Measurements from ENCODE around the gene SDC4.

Gene SDC4

GRCh38 chr20:45387274-45387673 lies 39.0 kb upstream of the SDC4 start:
- in situ Hi-C loops (cut with HindIII; ENCODE audit: low sequenced_read_pairs) = no loop called here

GRCh38 chr20:45378191-45378590 lies 30.0 kb upstream of the SDC4 start, which contains the start of gene TP53TG5:
Gene TP53TG5, minus strand, starts transcription at chr20:45378325. Its CDS starts 89 bp downstream, at chr20:45378236.
- TF ChIP-seq, protein P1, sequence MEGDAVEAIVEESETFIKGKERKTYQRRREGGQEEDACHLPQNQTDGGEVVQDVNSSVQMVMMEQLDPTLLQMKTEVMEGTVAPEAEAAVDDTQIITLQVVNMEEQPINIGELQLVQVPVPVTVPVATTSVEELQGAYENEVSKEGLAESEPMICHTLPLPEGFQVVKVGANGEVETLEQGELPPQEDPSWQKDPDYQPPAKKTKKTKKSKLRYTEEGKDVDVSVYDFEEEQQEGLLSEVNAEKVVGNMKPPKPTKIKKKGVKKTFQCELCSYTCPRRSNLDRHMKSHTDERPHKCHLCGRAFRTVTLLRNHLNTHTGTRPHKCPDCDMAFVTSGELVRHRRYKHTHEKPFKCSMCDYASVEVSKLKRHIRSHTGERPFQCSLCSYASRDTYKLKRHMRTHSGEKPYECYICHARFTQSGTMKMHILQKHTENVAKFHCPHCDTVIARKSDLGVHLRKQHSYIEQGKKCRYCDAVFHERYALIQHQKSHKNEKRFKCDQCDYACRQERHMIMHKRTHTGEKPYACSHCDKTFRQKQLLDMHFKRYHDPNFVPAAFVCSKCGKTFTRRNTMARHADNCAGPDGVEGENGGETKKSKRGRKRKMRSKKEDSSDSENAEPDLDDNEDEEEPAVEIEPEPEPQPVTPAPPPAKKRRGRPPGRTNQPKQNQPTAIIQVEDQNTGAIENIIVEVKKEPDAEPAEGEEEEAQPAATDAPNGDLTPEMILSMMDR (IDR thresholded peaks at IDR 0.05; ENCODE audit: low read depth, low read length, missing control alignments) = no peak

More at GRCh38 chr20:45387274-45387673, 39.0 kb upstream of the SDC4 start:
- H3K4me3 ChIP-seq (ENCODE audit: low read depth, low read length) = no peak overlapping the region
- TF ChIP-seq, protein P1 (IDR thresholded peaks at IDR 0.05; ENCODE audit: low read depth, low read length, missing control alignments) = no peak
- no peak for DNase-seq (ENCODE audit: low read depth)

DNA sequence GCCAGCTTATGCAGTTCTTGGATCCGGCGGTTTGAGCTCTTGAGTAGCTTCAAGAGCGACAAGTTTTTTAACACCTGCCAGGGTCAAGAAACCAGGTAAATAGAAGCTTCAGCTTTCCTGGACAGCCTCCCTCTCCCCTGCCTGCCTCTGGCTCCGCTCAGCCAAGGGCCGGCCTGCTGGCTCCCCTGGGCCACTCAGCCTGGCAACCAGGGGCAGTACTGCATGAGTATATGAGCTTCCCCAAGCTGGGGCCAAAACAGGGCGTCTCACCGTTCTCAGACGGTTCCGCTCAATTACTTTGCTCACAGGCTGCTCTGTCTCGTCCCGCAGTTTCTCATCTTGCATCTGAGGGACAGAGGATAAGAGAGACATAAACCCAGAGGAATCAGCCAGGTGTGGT lies 29.0 kb upstream of the SDC4 start:
- TF ChIP-seq, protein P1 (IDR thresholded peaks at IDR 0.05; ENCODE audit: low read depth, low read length, missing control alignments) = no peak
- DNase-seq (ENCODE audit: low read depth) = no peak
- H3K4me3 ChIP-seq (ENCODE audit: low read depth, low read length) = no peak overlapping the region
- in situ Hi-C loops (cut with HindIII; ENCODE audit: low sequenced_read_pairs) = loop anchor here (5.0 kb wide), 1 partner anchor 70 kb away; the partner anchor contains the start of genes MATN4 and RBPJL

More at GRCh38 chr20:45378191-45378590, 30.0 kb upstream of the SDC4 start, which contains the start of gene TP53TG5:
- no peak for DNase-seq (ENCODE audit: low read depth)
- no peak within 1 kb of the TSS for H3K4me3 ChIP-seq (ENCODE audit: low read depth, low read length)
- in situ Hi-C loops (cut with HindIII; ENCODE audit: low sequenced_read_pairs) = loop anchor here (5.0 kb wide), 1 partner anchor 71 kb away; the partner anchor contains the start of genes MATN4 and RBPJL

DNA sequence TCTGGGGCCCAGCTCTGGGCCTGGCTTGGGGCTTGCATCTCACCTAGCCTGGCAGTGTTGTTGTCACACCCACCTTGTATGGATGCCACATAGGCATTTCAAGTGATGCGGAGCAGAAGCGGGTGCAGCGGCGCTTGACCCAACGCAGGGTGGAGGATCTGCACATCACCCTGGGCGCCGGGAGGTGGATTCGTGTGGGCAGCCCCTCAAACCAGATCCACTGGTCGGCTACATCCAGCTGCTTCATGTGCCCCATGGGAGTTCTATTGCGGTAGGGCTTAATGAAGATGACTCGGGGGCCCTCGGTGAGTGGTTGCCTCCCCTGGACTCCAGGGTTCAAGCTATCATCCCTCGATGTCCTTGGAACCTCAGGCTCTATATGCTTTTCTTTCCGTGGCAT lies 26.7 kb upstream of the SDC4 start:
- no peak overlapping the region for H3K4me3 ChIP-seq (ENCODE audit: low read depth, low read length)
- TF ChIP-seq, protein P1 (IDR thresholded peaks at IDR 0.05; ENCODE audit: low read depth, low read length, missing control alignments) = no peak
- DNase-seq (ENCODE audit: low read depth) = no peak
- in situ Hi-C loops (cut with HindIII; ENCODE audit: low sequenced_read_pairs) = loop anchor here (5.0 kb wide), 1 partner anchor 68 kb away; the partner anchor contains the start of genes MATN4 and RBPJL

GRCh38 chr20:45374101-45374467 lies 25.9 kb upstream of the SDC4 start:
- no peak for DNase-seq (ENCODE audit: low read depth)
- in situ Hi-C loops (cut with HindIII; ENCODE audit: low sequenced_read_pairs) = no loop called here
- H3K4me3 ChIP-seq (ENCODE audit: low read depth, low read length) = peak overlapping the region; percentile 40
- TF ChIP-seq, protein P1 (IDR thresholded peaks at IDR 0.05; ENCODE audit: low read depth, low read length, missing control alignments) = no peak

DNA sequence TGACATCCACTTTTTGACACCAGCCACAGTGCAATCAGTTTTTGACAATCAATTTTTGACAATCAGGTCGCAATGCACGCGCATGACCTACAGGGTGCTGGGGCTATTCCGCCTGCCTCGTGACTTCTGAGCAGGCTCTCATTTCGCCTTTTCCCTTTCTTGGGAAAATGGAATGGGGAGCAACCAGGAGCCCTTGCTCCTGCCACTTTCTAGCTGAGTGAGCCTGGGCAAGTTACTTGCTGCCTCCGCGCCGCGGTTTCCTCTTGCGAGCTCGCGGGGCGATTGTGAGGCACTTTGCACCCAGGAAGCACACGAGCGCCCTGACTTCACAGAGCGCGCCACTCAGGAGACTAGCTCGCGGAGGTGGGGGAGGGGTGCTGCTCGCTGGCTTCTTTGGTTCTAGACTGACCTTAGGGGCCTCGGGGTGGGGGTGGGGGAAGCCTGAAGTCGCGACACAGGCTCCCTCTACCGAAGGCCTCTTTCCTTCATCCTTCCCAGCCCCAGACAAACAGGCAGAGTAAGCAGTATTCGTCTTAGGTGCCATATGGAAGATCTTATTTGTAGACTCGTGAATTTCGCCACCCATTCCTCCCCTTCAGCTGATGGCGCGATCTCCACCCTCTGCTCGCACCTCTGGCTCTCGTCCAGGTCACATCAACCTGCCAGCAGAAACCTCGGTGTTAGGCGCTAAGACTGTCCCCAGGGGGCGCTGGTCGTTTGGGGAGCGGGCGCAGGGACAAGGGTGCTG lies 25.3 kb upstream of the SDC4 start:
- in situ Hi-C loops (cut with HindIII; ENCODE audit: low sequenced_read_pairs) = no loop called here
- TF ChIP-seq, protein P1 (IDR thresholded peaks at IDR 0.05; ENCODE audit: low read depth, low read length, missing control alignments) = peak; percentile 93
- DNase-seq (ENCODE audit: low read depth) = peak; percentile 48
- H3K4me3 ChIP-seq (ENCODE audit: low read depth, low read length) = peak overlapping the region; percentile 40

Data from astrocyte of the cerebellum (primary cell).